Measurements from ENCODE around the gene ZNF324B.

- TF ChIP-seq, protein P1, sequence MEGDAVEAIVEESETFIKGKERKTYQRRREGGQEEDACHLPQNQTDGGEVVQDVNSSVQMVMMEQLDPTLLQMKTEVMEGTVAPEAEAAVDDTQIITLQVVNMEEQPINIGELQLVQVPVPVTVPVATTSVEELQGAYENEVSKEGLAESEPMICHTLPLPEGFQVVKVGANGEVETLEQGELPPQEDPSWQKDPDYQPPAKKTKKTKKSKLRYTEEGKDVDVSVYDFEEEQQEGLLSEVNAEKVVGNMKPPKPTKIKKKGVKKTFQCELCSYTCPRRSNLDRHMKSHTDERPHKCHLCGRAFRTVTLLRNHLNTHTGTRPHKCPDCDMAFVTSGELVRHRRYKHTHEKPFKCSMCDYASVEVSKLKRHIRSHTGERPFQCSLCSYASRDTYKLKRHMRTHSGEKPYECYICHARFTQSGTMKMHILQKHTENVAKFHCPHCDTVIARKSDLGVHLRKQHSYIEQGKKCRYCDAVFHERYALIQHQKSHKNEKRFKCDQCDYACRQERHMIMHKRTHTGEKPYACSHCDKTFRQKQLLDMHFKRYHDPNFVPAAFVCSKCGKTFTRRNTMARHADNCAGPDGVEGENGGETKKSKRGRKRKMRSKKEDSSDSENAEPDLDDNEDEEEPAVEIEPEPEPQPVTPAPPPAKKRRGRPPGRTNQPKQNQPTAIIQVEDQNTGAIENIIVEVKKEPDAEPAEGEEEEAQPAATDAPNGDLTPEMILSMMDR (IDR thresholded peaks at IDR 0.05) = no peak
- TF ChIP-seq EP300 (IDR thresholded peaks at IDR 0.05) (no peak), POLR2A (IDR thresholded peaks at IDR 0.05) (no peak)
Observed at GRCh38 chr19:58407658-58408151, 43.7 kb upstream of the ZNF324B start.

Data from ovary (tissue), 3 donors.